HepG2 (cell line): Measurements from ENCODE around the gene KTI12. TPM values are rescaled to one million over a fixed set of nuclear protein-coding genes. Genes with fewer than 3 reads are reported as not detected.
A peak's percentile ranks its signal among the peaks of the same experiment; 100 is the strongest.

ENCODE experiments used
- ATF1 ChIP-seq: IDR thresholded peaks from 2 replicates; pipeline ENCODE4 v1.6.1; 2016; ENCODE audit warnings: mild to moderate bottlenecking, control low read depth
- CHD4 ChIP-seq: fragments of 200-600 bp; sonication (generic); IDR thresholded peaks from 2 replicates; pipeline ENCODE4 v1.7.0; 2017; ENCODE audit warnings: mild to moderate bottlenecking, low read length, borderline replicate concordance
- CREM ChIP-seq, 2 experiments: sonication (generic) in 1 of 2; formaldehyde crosslinking in 1 of 2; IDR thresholded peaks; 2 replicates each; pipeline versions ENCODE4 v1.4.0 to v1.6.1; 2016 to 2020; ENCODE audit warnings: antibody characterized with exemption in 1 of 2, mild to moderate bottlenecking in 1 of 2, missing genetic modification reagents in 1 of 2
- ELF1 ChIP-seq: sonication (generic); formaldehyde crosslinking; IDR thresholded peaks from 2 replicates; pipeline ENCODE4 v1.4.0; 2020; ENCODE audit warnings: missing genetic modification reagents
- FOXJ3 ChIP-seq: sonication (generic); formaldehyde crosslinking; IDR thresholded peaks from 2 replicates; pipeline ENCODE4 v1.4.0; 2020; ENCODE audit warnings: missing genetic modification reagents, mild to moderate bottlenecking, borderline replicate concordance
- GATA4 ChIP-seq: sonication (generic); IDR thresholded peaks from 2 replicates; pipeline ENCODE4 v1.6.1; 2016; ENCODE audit warnings: antibody characterized with exemption, low read depth, borderline replicate concordance
- GPBP1L1 ChIP-seq: sonication (generic); formaldehyde crosslinking; IDR thresholded peaks from 2 replicates; pipeline ENCODE4 v1.5.0; 2020; ENCODE audit warnings: mild to moderate bottlenecking, missing genetic modification reagents
- HNF4A ChIP-seq: sonication (generic); formaldehyde crosslinking; IDR thresholded peaks from 2 replicates; pipeline ENCODE4 v1.4.0; 2020; ENCODE audit warnings: missing genetic modification reagents
- KDM5A ChIP-seq: fragments of 200-600 bp; sonication (generic); IDR thresholded peaks from 2 replicates; pipeline ENCODE4 v1.7.0; 2018; ENCODE audit warnings: antibody characterized with exemption, mild to moderate bottlenecking, low read length, borderline replicate concordance
- NCOA2 ChIP-seq: sonication (generic); formaldehyde crosslinking; IDR thresholded peaks from 2 replicates; pipeline ENCODE4 v1.8.0; 2022; ENCODE audit warnings: inconsistent platforms
- NFE2 ChIP-seq: sonication (generic); formaldehyde crosslinking; IDR thresholded peaks from 2 replicates; pipeline ENCODE4 v1.4.0; 2020; ENCODE audit warnings: missing genetic modification reagents
- NR2F6 ChIP-seq, 2 experiments: IDR thresholded peaks; 2 replicates each; pipeline ENCODE4 v1.6.1; 2016; ENCODE audit warnings: antibody characterized with exemption in 1 of 2, mild to moderate bottlenecking in 1 of 2
- TOPORS ChIP-seq: sonication (generic); formaldehyde crosslinking; IDR thresholded peaks from 2 replicates; pipeline ENCODE4 v1.8.0; 2023; ENCODE audit warnings: mild to moderate bottlenecking, missing genetic modification reagents
- ZNF235 ChIP-seq: sonication (generic); formaldehyde crosslinking; IDR thresholded peaks from 2 replicates; pipeline ENCODE4 v1.8.1; 2023; ENCODE audit warnings: mild to moderate bottlenecking, missing genetic modification reagents, borderline replicate concordance
- ZNF615 ChIP-seq: sonication (generic); formaldehyde crosslinking; IDR thresholded peaks from 2 replicates; pipeline ENCODE4 v1.5.0; 2020; ENCODE audit warnings: mild to moderate bottlenecking, missing genetic modification reagents, borderline replicate concordance
- ZNF713 ChIP-seq: sonication (generic); formaldehyde crosslinking; IDR thresholded peaks from 2 replicates; pipeline ENCODE4 v1.4.0; 2020; ENCODE audit warnings: mild to moderate bottlenecking, missing genetic modification reagents
- ZNF782 ChIP-seq: sonication (generic); formaldehyde crosslinking; IDR thresholded peaks from 2 replicates; pipeline ENCODE4 v1.4.0; 2020; ENCODE audit warnings: missing genetic modification reagents, mild to moderate bottlenecking, borderline replicate concordance
- ZNF790 ChIP-seq: sonication (generic); formaldehyde crosslinking; IDR thresholded peaks from 2 replicates; pipeline ENCODE4 v1.8.0; 2022; ENCODE audit warnings: missing genetic modification reagents, mild to moderate bottlenecking, borderline replicate concordance
- ZNF816 ChIP-seq: sonication (generic); formaldehyde crosslinking; IDR thresholded peaks from 2 replicates; pipeline ENCODE4 v1.8.0; 2022; ENCODE audit warnings: missing genetic modification reagents, mild to moderate bottlenecking, borderline replicate concordance
- polyA plus RNA-seq, 8 experiments: library from polyadenylated mRNA; depleted of rRNA in 3 of 8; stranded (reverse) in 7 of 8; unstranded in 1 of 8; fragments of >200 nt; fragmentation: Illumina TruSeq in 4 of 8; extraction: Trizol in 4 of 8; gene quantifications; 2 replicates each; pipeline versions ENCODE4 v1.2.1 to v1.2.3, GENCODE V29; 2011 to 2016; ENCODE audit warnings: low read depth in 4 of 8, missing spikeins in 1 of 8, mixed read lengths in 1 of 8; ENCODE audit not compliant: insufficient read depth in 1 of 8
- total RNA-seq, 5 experiments: library from RNA; depleted of rRNA; stranded (reverse); fragments of >200 nt; fragmentation: Illumina TruSeq; extraction: Trizol; gene quantifications; 2 replicates each; pipeline ENCODE4 v1.2.3, GENCODE V29; 2016; ENCODE audit warnings: low read depth in 1 of 5

The KTI12 gene
- total and polyA plus RNA-seq, 2 of the 13 experiments (the other 11 are each of a cell fraction or from before 2014, with no cell fraction given), result 7.4 to 10.2 TPM

- TF ChIP-seq HNF4A, result no peak
- no peak for TF ChIP-seq GPBP1L1 (CRISPR knock-in tag)
- TF ChIP-seq ELF1 (CRISPR knock-in tag), result no peak
- TF ChIP-seq KDM5A, result peak; percentile 50
- TF ChIP-seq NR2F6 (IDR thresholded peaks at IDR 0.05), result no peak
- TF ChIP-seq NR2F6 (CRISPR knock-in tag; IDR thresholded peaks at IDR 0.05), result 0 out of 2 replicates have a peak, but pooled peaks have one; percentile 3
- TF ChIP-seq ZNF235, result 0 out of 2 replicates have a peak, but pooled peaks have one; percentile 1
- TF ChIP-seq NFE2 (CRISPR knock-in tag), result no peak
- TF ChIP-seq ZNF782 (CRISPR knock-in tag), result no peak
- 0 out of 2 replicates have a peak, but pooled peaks have one; percentile 77 for TF ChIP-seq ZNF713 (CRISPR knock-in tag)
- no peak for TF ChIP-seq FOXJ3 (CRISPR knock-in tag)
- TF ChIP-seq ZNF790 (CRISPR knock-in tag), result 0 out of 2 replicates have a peak, but pooled peaks have one; percentile 3
- TF ChIP-seq ATF1 (CRISPR knock-in tag), result no peak; the same call in 1 of the 2 replicates
- TF ChIP-seq CREM (IDR thresholded peaks at IDR 0.05), result 0 out of 2 replicates have a peak, but pooled peaks have one; percentile 16
- TF ChIP-seq CREM (CRISPR knock-in tag; IDR thresholded peaks at IDR 0.05), result no peak
- no peak for TF ChIP-seq ZNF816
- no peak for TF ChIP-seq GATA4
- TF ChIP-seq NCOA2 (CRISPR knock-in tag), result 0 out of 2 replicates have a peak, but pooled peaks have one; percentile 5
- TF ChIP-seq ZNF615 (CRISPR knock-in tag), result 0 out of 2 replicates have a peak, but pooled peaks have one; percentile 9
- TF ChIP-seq TOPORS (CRISPR knock-in tag), result 0 out of 2 replicates have a peak, but pooled peaks have one; percentile 4
- peak; percentile 17; the same call in 1 of the 2 replicates for TF ChIP-seq CHD4
- TF ChIP-seq, all 625 proteins: peak for 14
These were observed 22.2 kb upstream of the KTI12 start (continued) for GRCh38 chr1:52055866-52056162.
